ENCODE measurements around the gene ZNF773. TPM values are rescaled to one million over a fixed set of nuclear protein-coding genes. Genes with fewer than 3 reads are reported as not detected.

ZNF773 gene
- total and polyA plus RNA-seq, 10 of the 15 experiments (the other 5 are each of a cell fraction or from before 2014, with no cell fraction given): 0.21 to 9.1 (median 6.7) TPM

DNA sequence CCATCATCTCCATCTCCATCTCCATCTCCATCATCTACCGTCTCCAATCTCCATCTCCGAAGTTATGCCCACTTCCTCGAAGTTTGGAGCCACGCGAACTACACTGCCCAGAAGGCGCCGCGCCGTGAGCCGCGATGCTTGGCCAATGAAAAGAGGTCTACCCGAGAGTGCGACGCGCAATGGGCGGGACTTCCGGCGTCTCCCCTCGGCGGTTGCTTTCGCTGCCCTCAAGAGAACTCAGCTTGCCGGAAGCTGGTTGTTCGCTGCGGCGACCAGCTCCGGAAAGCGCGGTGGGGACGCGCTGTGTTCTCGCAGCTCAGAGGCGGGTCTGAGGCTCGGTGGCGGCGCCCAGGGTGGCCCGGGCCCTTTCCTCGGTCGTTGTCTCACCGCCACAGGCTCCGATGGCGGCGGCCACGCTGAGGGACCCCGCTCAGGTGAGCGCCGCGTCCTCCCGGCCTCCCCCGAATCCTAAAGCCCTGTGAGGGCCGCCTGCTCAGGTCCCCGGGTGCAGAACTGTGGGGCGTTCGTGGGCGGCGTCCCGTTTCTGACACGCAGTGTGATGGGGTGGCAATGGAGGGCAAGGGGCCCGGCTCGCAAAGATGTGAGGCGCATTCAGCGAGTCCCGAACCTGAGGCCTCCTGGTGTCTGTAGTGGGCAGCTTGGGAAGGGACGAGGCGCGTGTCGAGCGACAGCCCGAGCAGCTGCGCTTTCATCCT, at the start of gene ZNF773 (continued):
- TF ChIP-seq NFYB (IDR thresholded peaks at IDR 0.05; ENCODE audit: insufficient read depth, low read depth, low read length) (peak; percentile 58; the same call in 1 of the 2 replicates), TARDBP (IDR thresholded peaks at IDR 0.05; ENCODE audit: borderline replicate concordance) (peak; percentile 72; the same call in 1 of the 2 replicates), ZNF207 (IDR thresholded peaks at IDR 0.05; ENCODE audit: borderline replicate concordance) (peak; percentile 86), CREB1 (IDR thresholded peaks at IDR 0.05; ENCODE audit: low read depth) (peak; percentile 93), CBFB (IDR thresholded peaks at IDR 0.05; ENCODE audit: low read depth) (peak; percentile 70; the same call in 1 of the 2 replicates), CHD2 (IDR thresholded peaks at IDR 0.05; ENCODE audit: borderline replicate concordance, low read depth, low read length) (peak; percentile 93), RB1 (IDR thresholded peaks at IDR 0.05; ENCODE audit: borderline replicate concordance) (peak; percentile 28; the same call in 1 of the 2 replicates), RUNX3 (IDR thresholded peaks at IDR 0.05; ENCODE audit: low read length) (peak; percentile 40), CREM (IDR thresholded peaks at IDR 0.05; ENCODE audit: low read depth) (peak; percentile 96), POLR2A (IDR thresholded peaks at IDR 0.05; ENCODE audit: low read depth, low read length) (peak; percentile 95), PAX5 (IDR thresholded peaks at IDR 0.05; ENCODE audit: borderline replicate concordance, low read depth, low read length) (0 out of 2 replicates have a peak, but pooled peaks have one; percentile 21), TAF1 (IDR thresholded peaks at IDR 0.05; ENCODE audit: borderline replicate concordance, low read depth, low read length) (peak; percentile 60; the same call in 1 of the 2 replicates), POLR2AphosphoS5 (IDR thresholded peaks at IDR 0.05; ENCODE audit: low read length) (peak; percentile 80), GABPA (IDR thresholded peaks at IDR 0.05; ENCODE audit: low read depth) (peak; percentile 94), SREBF1 (IDR thresholded peaks at IDR 0.05; ENCODE audit: low read length) (peak; percentile 60), FOS (IDR thresholded peaks at IDR 0.05; ENCODE audit: borderline replicate concordance, extremely low read depth, insufficient read length) (peak; percentile 11), ATF7 (IDR thresholded peaks at IDR 0.05; ENCODE audit: low read depth) (peak; percentile 46; the same call in 1 of the 2 replicates), YY1 (IDR thresholded peaks at IDR 0.05; ENCODE audit: low read depth, low read length) (peak; percentile 63), SPI1 (IDR thresholded peaks at IDR 0.05; ENCODE audit: borderline replicate concordance, insufficient read depth, low read depth, low read length) (peak; percentile 52; the same call in 1 of the 2 replicates), HCFC1 (IDR thresholded peaks at IDR 0.05; ENCODE audit: low read length) (peak; percentile 95)
- TF ChIP-seq, protein P1, sequence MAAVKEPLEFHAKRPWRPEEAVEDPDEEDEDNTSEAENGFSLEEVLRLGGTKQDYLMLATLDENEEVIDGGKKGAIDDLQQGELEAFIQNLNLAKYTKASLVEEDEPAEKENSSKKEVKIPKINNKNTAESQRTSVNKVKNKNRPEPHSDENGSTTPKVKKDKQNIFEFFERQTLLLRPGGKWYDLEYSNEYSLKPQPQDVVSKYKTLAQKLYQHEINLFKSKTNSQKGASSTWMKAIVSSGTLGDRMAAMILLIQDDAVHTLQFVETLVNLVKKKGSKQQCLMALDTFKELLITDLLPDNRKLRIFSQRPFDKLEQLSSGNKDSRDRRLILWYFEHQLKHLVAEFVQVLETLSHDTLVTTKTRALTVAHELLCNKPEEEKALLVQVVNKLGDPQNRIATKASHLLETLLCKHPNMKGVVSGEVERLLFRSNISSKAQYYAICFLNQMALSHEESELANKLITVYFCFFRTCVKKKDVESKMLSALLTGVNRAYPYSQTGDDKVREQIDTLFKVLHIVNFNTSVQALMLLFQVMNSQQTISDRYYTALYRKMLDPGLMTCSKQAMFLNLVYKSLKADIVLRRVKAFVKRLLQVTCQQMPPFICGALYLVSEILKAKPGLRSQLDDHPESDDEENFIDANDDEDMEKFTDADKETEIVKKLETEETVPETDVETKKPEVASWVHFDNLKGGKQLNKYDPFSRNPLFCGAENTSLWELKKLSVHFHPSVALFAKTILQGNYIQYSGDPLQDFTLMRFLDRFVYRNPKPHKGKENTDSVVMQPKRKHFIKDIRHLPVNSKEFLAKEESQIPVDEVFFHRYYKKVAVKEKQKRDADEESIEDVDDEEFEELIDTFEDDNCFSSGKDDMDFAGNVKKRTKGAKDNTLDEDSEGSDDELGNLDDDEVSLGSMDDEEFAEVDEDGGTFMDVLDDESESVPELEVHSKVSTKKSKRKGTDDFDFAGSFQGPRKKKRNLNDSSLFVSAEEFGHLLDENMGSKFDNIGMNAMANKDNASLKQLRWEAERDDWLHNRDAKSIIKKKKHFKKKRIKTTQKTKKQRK (IDR thresholded peaks at IDR 0.05; ENCODE audit: low read depth, low read length): 0 out of 2 replicates have a peak, but pooled peaks have one; percentile 43
- TF ChIP-seq, protein P2, sequence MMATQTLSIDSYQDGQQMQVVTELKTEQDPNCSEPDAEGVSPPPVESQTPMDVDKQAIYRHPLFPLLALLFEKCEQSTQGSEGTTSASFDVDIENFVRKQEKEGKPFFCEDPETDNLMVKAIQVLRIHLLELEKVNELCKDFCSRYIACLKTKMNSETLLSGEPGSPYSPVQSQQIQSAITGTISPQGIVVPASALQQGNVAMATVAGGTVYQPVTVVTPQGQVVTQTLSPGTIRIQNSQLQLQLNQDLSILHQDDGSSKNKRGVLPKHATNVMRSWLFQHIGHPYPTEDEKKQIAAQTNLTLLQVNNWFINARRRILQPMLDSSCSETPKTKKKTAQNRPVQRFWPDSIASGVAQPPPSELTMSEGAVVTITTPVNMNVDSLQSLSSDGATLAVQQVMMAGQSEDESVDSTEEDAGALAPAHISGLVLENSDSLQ (IDR thresholded peaks at IDR 0.05): peak; percentile 80
- TF ChIP-seq, protein P3, sequence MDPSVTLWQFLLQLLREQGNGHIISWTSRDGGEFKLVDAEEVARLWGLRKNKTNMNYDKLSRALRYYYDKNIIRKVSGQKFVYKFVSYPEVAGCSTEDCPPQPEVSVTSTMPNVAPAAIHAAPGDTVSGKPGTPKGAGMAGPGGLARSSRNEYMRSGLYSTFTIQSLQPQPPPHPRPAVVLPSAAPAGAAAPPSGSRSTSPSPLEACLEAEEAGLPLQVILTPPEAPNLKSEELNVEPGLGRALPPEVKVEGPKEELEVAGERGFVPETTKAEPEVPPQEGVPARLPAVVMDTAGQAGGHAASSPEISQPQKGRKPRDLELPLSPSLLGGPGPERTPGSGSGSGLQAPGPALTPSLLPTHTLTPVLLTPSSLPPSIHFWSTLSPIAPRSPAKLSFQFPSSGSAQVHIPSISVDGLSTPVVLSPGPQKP (IDR thresholded peaks at IDR 0.05; ENCODE audit: low read depth, low read length): peak; percentile 72; the same call in 1 of the 2 replicates
- TF ChIP-seq, protein P4, sequence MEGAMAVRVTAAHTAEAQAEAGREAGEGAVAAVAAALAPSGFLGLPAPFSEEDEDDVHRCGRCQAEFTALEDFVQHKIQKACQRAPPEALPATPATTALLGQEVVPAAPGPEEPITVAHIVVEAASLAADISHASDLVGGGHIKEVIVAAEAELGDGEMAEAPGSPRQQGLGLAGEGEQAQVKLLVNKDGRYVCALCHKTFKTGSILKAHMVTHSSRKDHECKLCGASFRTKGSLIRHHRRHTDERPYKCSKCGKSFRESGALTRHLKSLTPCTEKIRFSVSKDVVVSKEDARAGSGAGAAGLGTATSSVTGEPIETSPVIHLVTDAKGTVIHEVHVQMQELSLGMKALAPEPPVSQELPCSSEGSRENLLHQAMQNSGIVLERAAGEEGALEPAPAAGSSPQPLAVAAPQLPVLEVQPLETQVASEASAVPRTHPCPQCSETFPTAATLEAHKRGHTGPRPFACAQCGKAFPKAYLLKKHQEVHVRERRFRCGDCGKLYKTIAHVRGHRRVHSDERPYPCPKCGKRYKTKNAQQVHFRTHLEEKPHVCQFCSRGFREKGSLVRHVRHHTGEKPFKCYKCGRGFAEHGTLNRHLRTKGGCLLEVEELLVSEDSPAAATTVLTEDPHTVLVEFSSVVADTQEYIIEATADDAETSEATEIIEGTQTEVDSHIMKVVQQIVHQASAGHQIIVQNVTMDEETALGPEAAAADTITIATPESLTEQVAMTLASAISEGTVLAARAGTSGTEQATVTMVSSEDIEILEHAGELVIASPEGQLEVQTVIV (IDR thresholded peaks at IDR 0.05; ENCODE audit: borderline replicate concordance, partially characterized antibody): peak; percentile 61
